HTERT RPE-1 (cell line): ENCODE results near the gene ID1.
"Not testable (repeated sequence)": the region's sequence is repeated elsewhere in the genome, so short reads cannot be mapped to it uniquely, and the experiment has no call there.

Experiments
- in situ Hi-C: fragments of 300-500 bp; cut with MboI; formaldehyde crosslinking; loops from 4 replicates; pipeline ENCODE4 v1.14.3; 2020; ENCODE audit warnings: low sequenced_read_pairs

ID1 gene

GRCh38 chr20:31596831-31597480, 8.1 kb upstream of the ID1 start:
- in situ Hi-C loops = no loop called here

- in situ Hi-C loops = no loop called here
These were observed 7.6 kb upstream of the ID1 start for GRCh38 chr20:31597481-31597855.

GRCh38 chr20:31602431-31602778, 2.7 kb upstream of the ID1 start:
- in situ Hi-C loops = no loop called here

GRCh38 chr20:31602779-31603441, 2.2 kb upstream of the ID1 start:
- in situ Hi-C loops = no loop called here

GRCh38 chr20:31603822-31604566, 1.1 kb upstream of the ID1 start:
- in situ Hi-C loops = no loop called here

GRCh38 chr20:31604567-31605030, 490 bp upstream of the ID1 start:
- in situ Hi-C loops = no loop called here

GRCh38 chr20:31605902-31606803, 1.1 kb downstream of the ID1 start:
- in situ Hi-C loops = no loop called here

GRCh38 chr20:31606804-31607639, 1.9 kb downstream of the ID1 start:
- in situ Hi-C loops = no loop called here

- in situ Hi-C loops = no loop called here
These were observed 2.7 kb downstream of the ID1 start for GRCh38 chr20:31607640-31608250.

- in situ Hi-C loops = no loop called here
These were observed 3.3 kb downstream of the ID1 start for GRCh38 chr20:31608251-31608945.

- in situ Hi-C loops = not testable (repeated sequence)
These were observed 7.2 kb downstream of the ID1 start for GRCh38 chr20:31612271-31612640.

GRCh38 chr20:31615416-31615815, 10.3 kb downstream of the ID1 start:
- in situ Hi-C loops = no loop called here

- in situ Hi-C loops = no loop called here
These were observed 12.5 kb downstream of the ID1 start for GRCh38 chr20:31617432-31618104.

- in situ Hi-C loops = no loop called here
These were observed 15.2 kb downstream of the ID1 start for GRCh38 chr20:31620246-31620645.

GRCh38 chr20:31623123-31623505, 18.0 kb downstream of the ID1 start:
- in situ Hi-C loops = not testable (repeated sequence)

- in situ Hi-C loops = not testable (repeated sequence)
These were observed 21.4 kb downstream of the ID1 start for GRCh38 chr20:31626534-31626933.

GRCh38 chr20:31628057-31628456, 23.0 kb downstream of the ID1 start:
- in situ Hi-C loops = not testable (repeated sequence)

GRCh38 chr20:31630187-31630790, 25.2 kb downstream of the ID1 start:
- in situ Hi-C loops = no loop called here
